Measurements from ENCODE around the gene XCR1.
"Not testable (repeated sequence)": the region's sequence is repeated elsewhere in the genome, so short reads cannot be mapped to it uniquely, and the experiment has no call there.

The XCR1 gene

DNA sequence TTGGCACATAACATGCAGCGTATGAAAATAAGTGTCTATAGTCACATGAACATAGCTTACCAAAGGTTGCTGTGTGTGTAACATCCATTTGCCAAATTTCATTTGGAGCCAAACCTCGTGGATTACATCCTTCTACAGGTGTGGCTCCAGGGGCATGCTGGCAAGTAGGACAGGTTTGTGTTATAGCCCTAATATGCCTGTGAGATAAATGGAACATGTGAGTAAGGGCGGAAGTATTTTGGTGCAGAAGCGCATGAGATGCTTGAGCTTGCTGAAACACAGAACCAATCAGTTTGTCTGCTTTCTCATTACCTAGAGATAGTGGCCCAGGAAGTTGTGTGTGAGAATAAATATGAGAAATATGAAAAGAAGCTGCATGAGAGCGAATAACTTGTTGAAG lies 21.8 kb upstream of the XCR1 start:
- Histone ChIP-seq H4K20me1 (ENCODE audit: control insufficient read depth, insufficient read depth, low read depth, low read length) (no peaks in the 10 kb centered on the region), H3K27me3 (ENCODE audit: control insufficient read depth, low read length) (peaks cover 12% of the 10 kb centered on the region), H3K4me3 (ENCODE audit: low read length) (no peak overlapping the region), H3K9me3 (ENCODE audit: control insufficient read depth, insufficient read depth, low read length) (no peaks in the 10 kb centered on the region), H3K4me1 (ENCODE audit: control insufficient read depth, low read length) (no peaks in the 10 kb centered on the region), H3K36me3 (ENCODE audit: control insufficient read depth, low read length) (no peaks in the 10 kb centered on the region), H3F3A (ENCODE audit: control insufficient read depth, insufficient read depth) (no peaks in the 10 kb centered on the region), H3K79me2 (ENCODE audit: control insufficient read depth, low read length) (no peaks in the 10 kb centered on the region), H3K9me2 (replicated peaks; ENCODE audit: control insufficient read depth, low read length) (no peaks in the 10 kb centered on the region), H3K27ac (ENCODE audit: low read depth, low read length) (no peak overlapping the region), H3K4me2 (ENCODE audit: low read length) (no peak overlapping the region)
- TF ChIP-seq, protein P1, sequence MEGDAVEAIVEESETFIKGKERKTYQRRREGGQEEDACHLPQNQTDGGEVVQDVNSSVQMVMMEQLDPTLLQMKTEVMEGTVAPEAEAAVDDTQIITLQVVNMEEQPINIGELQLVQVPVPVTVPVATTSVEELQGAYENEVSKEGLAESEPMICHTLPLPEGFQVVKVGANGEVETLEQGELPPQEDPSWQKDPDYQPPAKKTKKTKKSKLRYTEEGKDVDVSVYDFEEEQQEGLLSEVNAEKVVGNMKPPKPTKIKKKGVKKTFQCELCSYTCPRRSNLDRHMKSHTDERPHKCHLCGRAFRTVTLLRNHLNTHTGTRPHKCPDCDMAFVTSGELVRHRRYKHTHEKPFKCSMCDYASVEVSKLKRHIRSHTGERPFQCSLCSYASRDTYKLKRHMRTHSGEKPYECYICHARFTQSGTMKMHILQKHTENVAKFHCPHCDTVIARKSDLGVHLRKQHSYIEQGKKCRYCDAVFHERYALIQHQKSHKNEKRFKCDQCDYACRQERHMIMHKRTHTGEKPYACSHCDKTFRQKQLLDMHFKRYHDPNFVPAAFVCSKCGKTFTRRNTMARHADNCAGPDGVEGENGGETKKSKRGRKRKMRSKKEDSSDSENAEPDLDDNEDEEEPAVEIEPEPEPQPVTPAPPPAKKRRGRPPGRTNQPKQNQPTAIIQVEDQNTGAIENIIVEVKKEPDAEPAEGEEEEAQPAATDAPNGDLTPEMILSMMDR (IDR thresholded peaks at IDR 0.05; ENCODE audit: low read depth, low read length, poor library complexity, severe bottlenecking): no peak
- no peak for TF ChIP-seq EZH2phosphoT487 (IDR thresholded peaks at IDR 0.05; ENCODE audit: borderline replicate concordance, low read length)

DNA sequence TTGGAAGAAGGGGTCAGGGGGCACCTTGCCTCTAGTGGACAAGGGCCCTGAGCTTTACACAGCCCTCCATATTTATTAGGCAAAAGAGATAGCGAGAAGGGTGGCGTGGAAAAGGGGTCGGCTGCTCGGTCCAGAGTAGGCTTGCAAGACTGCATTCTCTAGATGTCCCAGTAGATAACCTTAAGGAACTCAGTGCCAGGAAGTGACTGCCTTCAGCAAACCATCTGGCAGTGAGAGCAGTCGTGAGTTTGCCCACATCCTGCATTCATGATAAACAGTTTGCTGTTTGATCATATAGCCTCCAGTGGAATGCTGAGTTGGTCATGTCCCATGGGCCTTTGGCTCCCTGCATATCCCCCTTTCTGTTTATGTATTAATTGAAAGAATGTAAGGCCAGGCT lies 18.9 kb upstream of the XCR1 start:
- peaks cover 13% of the 10 kb centered on the region for H3K27me3 ChIP-seq (ENCODE audit: control insufficient read depth, low read length)
- not testable (repeated sequence) for H3K4me1 ChIP-seq (ENCODE audit: control insufficient read depth, low read length); H3K9me3 ChIP-seq (ENCODE audit: control insufficient read depth, insufficient read depth, low read length); H3K27ac ChIP-seq (ENCODE audit: low read depth, low read length); H3K36me3 ChIP-seq (ENCODE audit: control insufficient read depth, low read length); H3K79me2 ChIP-seq (ENCODE audit: control insufficient read depth, low read length); H3K4me2 ChIP-seq (ENCODE audit: low read length); H4K20me1 ChIP-seq (ENCODE audit: control insufficient read depth, insufficient read depth, low read depth, low read length); H3K4me3 ChIP-seq (ENCODE audit: low read length); H3K9me2 ChIP-seq (replicated peaks; ENCODE audit: control insufficient read depth, low read length); H3F3A ChIP-seq (ENCODE audit: control insufficient read depth, insufficient read depth)

DNA sequence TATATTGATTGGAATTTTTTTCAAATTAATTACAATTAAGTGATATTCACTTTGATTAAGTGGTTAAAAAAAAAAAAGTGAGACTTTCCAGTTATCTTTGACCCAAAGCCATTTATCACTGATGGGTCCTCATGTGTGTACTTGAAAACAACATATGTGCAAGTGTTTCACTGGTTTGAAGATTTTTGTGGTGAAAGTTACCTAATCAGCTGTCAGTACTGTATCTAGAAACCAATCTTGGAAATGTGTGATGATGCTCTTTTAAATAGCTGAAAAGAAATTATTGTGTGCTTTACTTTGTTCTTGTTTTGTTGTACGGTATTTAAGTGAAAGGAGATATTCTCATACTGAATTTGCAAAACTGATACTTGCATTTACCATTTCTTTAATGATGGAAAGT lies 11.6 kb upstream of the XCR1 start:
- Histone ChIP-seq H4K20me1 (ENCODE audit: control insufficient read depth, insufficient read depth, low read depth, low read length) (no peaks in the 10 kb centered on the region), H3K36me3 (ENCODE audit: control insufficient read depth, low read length) (no peaks in the 10 kb centered on the region), H3K9me2 (replicated peaks; ENCODE audit: control insufficient read depth, low read length) (no peaks in the 10 kb centered on the region), H3K27ac (ENCODE audit: low read depth, low read length) (no peak overlapping the region), H3K27me3 (ENCODE audit: control insufficient read depth, low read length) (peaks cover 12% of the 10 kb centered on the region), H3K4me2 (ENCODE audit: low read length) (no peak overlapping the region), H3K79me2 (ENCODE audit: control insufficient read depth, low read length) (no peaks in the 10 kb centered on the region), H3K9me3 (ENCODE audit: control insufficient read depth, insufficient read depth, low read length) (no peaks in the 10 kb centered on the region), H3F3A (ENCODE audit: control insufficient read depth, insufficient read depth) (no peaks in the 10 kb centered on the region), H3K4me1 (ENCODE audit: control insufficient read depth, low read length) (no peaks in the 10 kb centered on the region), H3K4me3 (ENCODE audit: low read length) (no peak overlapping the region)
- no peak for TF ChIP-seq EZH2phosphoT487 (IDR thresholded peaks at IDR 0.05; ENCODE audit: borderline replicate concordance, low read length)
- TF ChIP-seq, protein P1 (IDR thresholded peaks at IDR 0.05; ENCODE audit: low read depth, low read length, poor library complexity, severe bottlenecking): no peak

DNA sequence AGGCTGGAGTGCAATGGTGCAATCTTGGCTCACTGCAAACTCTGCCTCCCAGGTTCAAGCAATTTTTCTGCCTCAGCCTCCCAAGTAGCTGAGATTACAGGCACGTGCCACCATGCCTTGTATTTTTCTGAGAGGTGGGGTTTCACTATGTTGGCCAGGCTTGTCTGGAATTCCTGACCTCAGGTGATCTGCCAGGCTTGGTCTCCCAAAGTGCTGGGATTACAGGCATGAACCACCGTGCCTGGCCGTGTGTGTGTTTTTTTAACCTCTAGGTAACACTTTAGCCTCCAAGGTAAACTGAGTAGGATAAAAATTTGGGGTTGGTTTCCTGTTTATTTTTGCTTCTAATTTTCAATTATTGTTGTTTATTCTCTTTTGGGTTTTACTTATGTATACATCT lies 10.8 kb upstream of the XCR1 start:
- H3K9me2 ChIP-seq (replicated peaks; ENCODE audit: control insufficient read depth, low read length); H4K20me1 ChIP-seq (ENCODE audit: control insufficient read depth, insufficient read depth, low read depth, low read length); H3F3A ChIP-seq (ENCODE audit: control insufficient read depth, insufficient read depth); H3K4me1 ChIP-seq (ENCODE audit: control insufficient read depth, low read length); H3K4me2 ChIP-seq (ENCODE audit: low read length); H3K4me3 ChIP-seq (ENCODE audit: low read length); H3K27ac ChIP-seq (ENCODE audit: low read depth, low read length); H3K36me3 ChIP-seq (ENCODE audit: control insufficient read depth, low read length); H3K9me3 ChIP-seq (ENCODE audit: control insufficient read depth, insufficient read depth, low read length); H3K79me2 ChIP-seq (ENCODE audit: control insufficient read depth, low read length): not testable (repeated sequence)
- H3K27me3 ChIP-seq (ENCODE audit: control insufficient read depth, low read length): peaks cover 12% of the 10 kb centered on the region
